H7 (cell line): ENCODE data around the gene PTGES2. TPM values are rescaled to one million over a fixed set of nuclear protein-coding genes. Genes with fewer than 3 reads are reported as not detected.

Source experiments
- DNase-seq: peaks from one replicate; pipeline ENCODE4 v3.0.0; 2012
- H3K27me3 ChIP-seq: 2 replicates; pipeline ENCODE4 v1.6.0; 2011; ENCODE audit warnings: mild to moderate bottlenecking, low read length; ENCODE audit not compliant: control insufficient read depth, insufficient read depth
- H3K36me3 ChIP-seq: replicated peaks from 2 replicates; pipeline ENCODE4 v1.5.1; 2011; ENCODE audit warnings: low read length; ENCODE audit not compliant: control insufficient read depth, insufficient read depth
- H3K4me3 ChIP-seq: 2 replicates; pipeline ENCODE4 v1.5.1; 2011; ENCODE audit warnings: low read depth, mild to moderate bottlenecking, control low read depth, low read length, moderate library complexity; ENCODE audit not compliant: insufficient read depth
- total RNA-seq: library from RNA; depleted of rRNA; stranded (reverse); fragments of >200 nt; shearing (Covaris generic); gene quantifications from 2 replicates; pipeline ENCODE4 v1.2.3, GENCODE V29; 2014; rRNA removed

Gene PTGES2
- total RNA-seq = 143 and 197 TPM in 2 replicates

DNA sequence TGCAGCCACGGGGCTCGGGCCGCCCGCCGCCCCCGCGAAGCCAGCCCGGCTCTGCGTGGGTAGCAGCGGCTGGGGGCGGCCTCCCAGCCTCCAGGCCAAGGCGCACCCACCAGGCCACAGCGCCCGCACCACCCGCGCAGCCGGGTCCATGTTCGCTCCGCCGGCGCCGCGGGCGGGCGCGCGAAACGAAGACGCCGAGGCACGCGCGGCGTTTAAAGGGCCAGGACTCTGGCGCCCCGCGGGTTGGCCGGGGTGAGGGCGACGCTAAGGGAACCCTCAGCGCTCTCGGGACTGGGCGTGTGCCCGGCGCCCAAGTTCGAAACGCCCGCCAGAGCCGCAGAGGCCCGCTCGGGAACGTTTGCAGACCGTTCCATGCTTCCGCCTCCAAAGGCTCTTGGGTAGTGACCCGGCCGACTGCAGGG, at the start of gene PTGES2:
PTGES2 (minus strand) TSS at position 162 of the 422 bp plus-strand sequence; CDS start at position 150, 12 bp downstream.
- DNase-seq = peak; percentile 89
- peaks cover 6% of the 10 kb centered on the region for H3K27me3 ChIP-seq
- peaks cover 12% of the 10 kb centered on the region for H3K36me3 ChIP-seq
- H3K4me3 ChIP-seq = peak within 1 kb of the TSS; percentile 71

GRCh38 chr9:128175726-128176125, 48.2 kb upstream of the PTGES2 start:
- Histone ChIP-seq H3K4me3 (no peak overlapping the region), H3K27me3 (no peaks in the 10 kb centered on the region), H3K36me3 (peaks cover 33% of the 10 kb centered on the region)
- DNase-seq = no peak

- Histone ChIP-seq H3K4me3 (no peak overlapping the region), H3K36me3 (peaks cover 30% of the 10 kb centered on the region), H3K27me3 (no peaks in the 10 kb centered on the region)
- DNase-seq = no peak
These were observed 47.6 kb upstream of the PTGES2 start for GRCh38 chr9:128175102-128175563.

GRCh38 chr9:128174062-128174461, 46.5 kb upstream of the PTGES2 start:
- H3K36me3 ChIP-seq = peaks cover 31% of the 10 kb centered on the region
- H3K27me3 ChIP-seq = no peaks in the 10 kb centered on the region
- DNase-seq = no peak
- no peak overlapping the region for H3K4me3 ChIP-seq

- no peak overlapping the region for H3K4me3 ChIP-seq
- no peaks in the 10 kb centered on the region for H3K27me3 ChIP-seq
- peaks cover 20% of the 10 kb centered on the region for H3K36me3 ChIP-seq
- no peak for DNase-seq
These were observed 42.4 kb upstream of the PTGES2 start for GRCh38 chr9:128169925-128170324.

DNA sequence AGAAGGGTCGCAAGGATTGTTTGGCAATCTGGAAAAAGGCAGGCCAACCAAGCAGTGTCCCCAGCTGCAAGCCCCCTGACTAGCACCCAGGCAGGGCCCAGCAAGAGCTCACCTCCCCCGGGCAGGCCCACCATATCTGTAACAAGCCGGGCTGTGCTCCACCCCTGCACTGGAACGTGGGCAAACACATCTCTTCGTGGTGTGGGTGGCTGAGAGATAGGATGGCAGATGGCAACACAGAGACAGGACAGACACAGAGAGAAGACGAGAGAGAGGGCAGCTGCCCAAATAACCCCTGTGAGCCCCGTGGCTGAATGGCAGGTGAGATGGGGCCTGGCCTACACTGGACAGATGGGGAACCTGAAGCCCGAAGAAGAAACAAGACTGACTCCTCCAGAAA, 42.0 kb upstream of the PTGES2 start:
- no peaks in the 10 kb centered on the region for H3K27me3 ChIP-seq
- H3K4me3 ChIP-seq = no peak overlapping the region
- peaks cover 20% of the 10 kb centered on the region for H3K36me3 ChIP-seq
- no peak for DNase-seq

DNA sequence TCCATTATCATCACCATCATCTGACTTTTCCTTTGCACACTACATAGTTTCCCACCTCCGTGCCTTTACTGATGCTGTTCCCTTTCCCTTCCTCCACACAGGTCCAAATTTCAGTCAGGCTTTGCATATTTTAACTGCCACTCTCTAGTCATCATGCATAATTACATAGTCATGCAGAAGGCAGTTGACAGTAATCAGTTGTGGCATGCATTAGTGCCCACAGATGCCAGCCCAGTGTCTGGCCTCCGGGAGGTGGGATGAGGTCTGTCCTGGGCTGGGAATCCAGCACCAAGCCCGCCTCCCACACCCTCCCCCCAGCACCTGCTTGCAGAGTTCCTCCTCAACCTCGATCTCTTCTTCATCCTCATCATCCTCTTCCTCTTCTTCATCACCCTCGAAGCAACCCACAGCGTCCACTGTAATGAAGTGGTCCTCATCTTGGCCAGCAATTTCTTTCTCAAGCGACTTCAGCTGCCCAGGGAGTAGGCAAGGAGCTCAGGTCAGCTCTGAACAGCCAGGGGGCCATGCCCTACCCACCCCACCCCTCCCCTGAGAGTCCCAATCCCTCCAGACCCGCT, 41.3 kb upstream of the PTGES2 start:
- peaks cover 21% of the 10 kb centered on the region for H3K36me3 ChIP-seq
- no peak for DNase-seq
- no peaks in the 10 kb centered on the region for H3K27me3 ChIP-seq
- no peak overlapping the region for H3K4me3 ChIP-seq

- Histone ChIP-seq H3K36me3 (peaks cover 29% of the 10 kb centered on the region), H3K27me3 (no peaks in the 10 kb centered on the region), H3K4me3 (no peak overlapping the region)
- no peak for DNase-seq
These were observed 39.7 kb upstream of the PTGES2 start for GRCh38 chr9:128167209-128167608.

DNA sequence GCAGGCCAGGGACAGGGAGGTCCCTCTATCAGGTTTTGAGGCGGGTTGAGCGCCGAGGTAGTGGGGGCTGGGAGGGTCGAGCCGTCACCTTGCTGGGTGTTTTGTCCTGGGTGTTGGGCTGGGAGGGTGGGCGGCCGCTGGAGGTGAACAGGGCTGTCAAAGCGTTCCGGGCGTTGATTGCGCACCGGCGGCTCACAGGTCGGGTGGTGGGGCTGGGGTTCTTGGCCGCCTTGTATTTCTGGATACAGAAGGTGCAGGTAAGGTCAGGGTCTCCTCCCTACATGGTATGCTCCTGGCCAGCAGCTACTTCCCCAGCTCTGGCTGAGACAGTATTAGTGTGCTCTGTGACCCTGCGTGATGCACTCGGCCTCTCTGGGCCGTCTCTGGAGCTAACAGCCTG, 38.6 kb upstream of the PTGES2 start:
- Histone ChIP-seq H3K4me3 (no peak overlapping the region), H3K36me3 (peaks cover 29% of the 10 kb centered on the region), H3K27me3 (no peaks in the 10 kb centered on the region)
- DNase-seq = no peak

DNA sequence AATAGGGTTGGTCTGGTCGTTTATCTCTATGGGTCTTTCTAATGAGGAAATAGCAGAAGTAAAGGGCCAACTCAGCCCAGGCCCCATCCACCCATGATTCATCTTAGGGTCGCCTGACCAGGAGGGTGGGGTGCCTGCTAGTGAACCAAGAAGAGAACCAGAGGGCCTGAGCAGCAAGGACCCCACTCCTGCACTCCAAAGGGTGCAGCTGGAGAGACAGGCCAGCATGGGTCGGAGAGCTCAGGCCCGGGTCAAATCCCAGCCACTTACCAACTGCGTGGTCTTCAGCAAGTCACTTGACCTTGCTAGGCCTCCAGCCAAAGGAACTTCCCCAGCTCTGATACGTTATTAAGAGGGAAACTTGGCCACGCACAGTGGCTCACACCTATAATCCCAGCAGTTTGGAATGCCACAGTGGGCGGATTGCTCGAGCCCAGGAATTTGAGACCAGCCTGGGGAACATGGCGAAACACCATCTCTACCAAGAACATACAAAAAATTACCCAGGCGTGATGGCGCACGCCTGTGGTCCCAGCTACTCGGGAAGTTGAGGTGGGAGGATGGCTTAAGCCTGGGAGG, 36.9 kb upstream of the PTGES2 start:
- no peaks in the 10 kb centered on the region for H3K27me3 ChIP-seq
- DNase-seq = no peak
- H3K4me3 ChIP-seq = no peak overlapping the region
- peaks cover 25% of the 10 kb centered on the region for H3K36me3 ChIP-seq

GRCh38 chr9:128163523-128164306, 36.2 kb upstream of the PTGES2 start:
- H3K4me3 ChIP-seq = no peak overlapping the region
- no peak for DNase-seq
- H3K27me3 ChIP-seq = no peaks in the 10 kb centered on the region
- H3K36me3 ChIP-seq = peaks cover 22% of the 10 kb centered on the region

DNA sequence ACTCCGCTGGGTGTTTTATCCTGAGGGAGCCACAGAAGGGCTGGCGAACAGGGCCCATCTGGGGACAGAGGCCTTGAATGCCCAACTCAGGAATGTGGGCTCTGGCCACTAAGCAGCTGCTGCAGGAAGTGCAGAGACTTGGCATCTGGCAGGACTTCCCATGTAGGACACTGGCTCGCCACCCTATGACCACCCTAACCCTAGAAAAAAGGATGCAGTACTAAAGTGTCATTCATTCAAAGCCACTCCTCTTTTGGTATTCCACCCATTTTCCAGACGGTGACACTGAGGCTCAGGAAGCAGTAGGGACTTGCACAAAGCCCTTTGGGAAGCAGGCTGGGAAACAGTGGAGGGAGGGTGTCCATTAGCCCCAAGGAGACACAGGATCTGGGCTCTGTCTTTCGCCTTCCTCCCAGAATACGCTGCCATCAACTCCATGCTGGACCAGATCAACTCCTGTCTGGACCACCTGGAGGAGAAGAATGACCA, 35.5 kb upstream of the PTGES2 start:
- DNase-seq = no peak
- Histone ChIP-seq H3K36me3 (peaks cover 19% of the 10 kb centered on the region), H3K27me3 (no peaks in the 10 kb centered on the region), H3K4me3 (no peak overlapping the region)

DNA sequence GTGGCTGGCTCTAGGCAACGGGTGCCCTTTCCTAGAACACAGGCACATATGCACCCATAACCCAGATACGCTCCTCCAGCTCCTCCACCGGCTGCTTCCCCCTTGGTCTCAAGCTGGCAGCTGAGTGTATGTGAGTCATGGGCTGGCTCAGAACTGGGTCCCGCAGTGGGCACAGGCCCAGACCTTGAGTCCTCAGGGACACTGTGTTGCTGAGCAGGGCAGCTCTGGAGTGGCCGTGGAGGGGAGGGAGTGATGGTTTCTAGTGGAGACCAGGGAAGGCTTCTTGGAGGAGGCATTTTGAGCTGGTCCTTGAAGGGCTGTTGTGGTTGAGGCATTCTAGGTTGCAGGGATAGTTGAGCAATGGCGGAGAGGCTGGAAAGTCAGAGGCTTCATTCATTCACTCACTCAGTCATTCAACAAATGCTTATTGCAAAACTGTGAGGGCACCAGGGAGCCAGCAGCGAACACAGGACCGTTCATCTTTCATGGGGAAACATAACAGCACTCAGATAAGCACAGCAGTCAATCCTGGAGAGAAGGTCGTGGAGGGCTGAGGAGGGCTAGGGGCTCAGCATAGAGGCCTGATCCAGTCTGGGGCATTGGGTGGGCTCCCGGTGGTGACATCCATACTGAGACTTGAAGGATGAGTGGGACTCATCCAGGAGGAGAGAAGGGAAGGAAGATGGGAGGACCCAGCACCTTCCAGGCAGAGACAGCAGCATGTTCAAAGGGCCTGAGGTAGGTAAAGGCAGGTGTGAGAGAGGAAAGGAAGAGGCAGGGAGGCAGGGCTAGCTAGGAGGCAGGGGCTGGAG, 34.9 kb upstream of the PTGES2 start:
- Histone ChIP-seq H3K27me3 (no peaks in the 10 kb centered on the region), H3K4me3 (no peak overlapping the region), H3K36me3 (peaks cover 19% of the 10 kb centered on the region)
- DNase-seq = no peak

GRCh38 chr9:128161215-128161902, 33.8 kb upstream of the PTGES2 start:
- Histone ChIP-seq H3K27me3 (no peaks in the 10 kb centered on the region), H3K4me3 (no peak overlapping the region), H3K36me3 (peaks cover 11% of the 10 kb centered on the region)
- no peak for DNase-seq
